ENCODE data around the gene KRT25.

KRT25 gene

GRCh38 chr17:40755231-40755630 lies at the start of gene KRT25:
KRT25 (minus strand) TSS chr17:40755331; CDS start chr17:40755271, 60 bp downstream.
- DNase-seq: no peak

GRCh38 chr17:40803617-40804082 lies 48.5 kb upstream of the KRT25 start:
- peak; percentile 76 for DNase-seq

GRCh38 chr17:40801157-40801556 lies 46.0 kb upstream of the KRT25 start:
- DNase-seq: no peak

GRCh38 chr17:40800381-40800780 lies 45.2 kb upstream of the KRT25 start:
- no peak for DNase-seq

- DNase-seq: no peak
Observed at GRCh38 chr17:40799859-40800258, 44.7 kb upstream of the KRT25 start, which contains the start of gene KRT28. KRT28 (minus strand) TSS chr17:40799959; CDS start chr17:40799893, 66 bp downstream.

- DNase-seq: no peak
Observed at GRCh38 chr17:40796846-40797245, 41.7 kb upstream of the KRT25 start.

GRCh38 chr17:40795019-40795667 lies 40.0 kb upstream of the KRT25 start:
- DNase-seq: no peak

- DNase-seq: no peak
Observed at GRCh38 chr17:40794466-40794865, 39.3 kb upstream of the KRT25 start.

- DNase-seq: no peak
Observed at GRCh38 chr17:40793832-40794231, 38.7 kb upstream of the KRT25 start.

GRCh38 chr17:40791787-40792436 lies 36.8 kb upstream of the KRT25 start:
- DNase-seq: no peak

- no peak for DNase-seq
Observed at GRCh38 chr17:40791111-40791510, 36.0 kb upstream of the KRT25 start.

GRCh38 chr17:40782450-40782849 lies 27.3 kb upstream of the KRT25 start, which contains the start of gene KRT27:
KRT27 (minus strand) TSS chr17:40782550; CDS start chr17:40782493, 57 bp downstream.
- no peak for DNase-seq

- peak; percentile 38 for DNase-seq
Observed at GRCh38 chr17:40779181-40779909, 24.2 kb upstream of the KRT25 start.

- no peak for DNase-seq
Observed at GRCh38 chr17:40778461-40778860, 23.3 kb upstream of the KRT25 start.

- DNase-seq: no peak
Observed at GRCh38 chr17:40777971-40778370, 22.8 kb upstream of the KRT25 start.

GRCh38 chr17:40777459-40777858 lies 22.3 kb upstream of the KRT25 start:
- no peak for DNase-seq

- no peak for DNase-seq
Observed at GRCh38 chr17:40775945-40776344, 20.8 kb upstream of the KRT25 start.

- DNase-seq: no peak
Observed at GRCh38 chr17:40772101-40772500, 17.0 kb upstream of the KRT25 start, which contains the start of gene KRT26. KRT26 (minus strand) TSS chr17:40772201; CDS start chr17:40772113, 88 bp downstream.

- DNase-seq: no peak
Observed at GRCh38 chr17:40765657-40766056, 10.5 kb upstream of the KRT25 start.

- DNase-seq: no peak
Observed at GRCh38 chr17:40763752-40764151, 8.6 kb upstream of the KRT25 start.

- DNase-seq: no peak
Observed at GRCh38 chr17:40760105-40761016, 5.2 kb upstream of the KRT25 start.

GRCh38 chr17:40753804-40754203 lies 1.3 kb downstream of the KRT25 start:
- no peak for DNase-seq

Measured in activated naive CD4-positive, alpha-beta T cell treated with anti-CD3 and anti-CD28 coated beads, Interleukin-2, amount 50 U/mL, for 16 hours (primary cell).